ENCODE data around the gene SPN.
"Not testable (repeated sequence)": the region's sequence is repeated elsewhere in the genome, so short reads cannot be mapped to it uniquely, and the experiment has no call there.

SPN gene

GRCh38 chr16:29680180-29680598 is 17.1 kb downstream of the SPN start:
- DNase-seq = no peak

DNA sequence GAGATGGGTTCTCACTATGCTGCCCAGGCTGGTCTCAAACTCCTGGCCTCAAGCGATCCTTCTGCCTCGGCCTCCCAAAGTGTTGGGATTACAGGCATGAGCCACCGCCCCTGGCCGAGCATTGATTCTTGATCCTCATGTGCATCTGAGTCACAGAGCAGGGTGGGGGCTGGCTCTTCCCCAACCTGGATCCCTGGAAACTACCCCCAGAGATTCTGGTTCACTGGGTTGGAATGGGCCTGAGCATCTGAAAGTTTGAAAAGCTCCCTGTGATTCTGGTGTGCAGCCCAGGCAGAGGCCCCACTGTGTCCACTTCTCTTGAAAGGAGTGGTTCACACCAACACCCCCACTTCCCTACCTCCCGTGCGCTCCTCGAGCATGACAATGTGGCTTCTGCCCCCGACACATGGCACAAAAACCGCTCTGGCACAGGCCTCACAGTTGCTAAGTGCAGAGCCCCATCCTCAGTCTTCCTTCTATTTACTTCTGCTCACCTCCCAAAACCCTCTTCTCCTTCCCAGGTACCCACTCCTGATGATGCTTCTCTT is 20.6 kb downstream of the SPN start:
- DNase-seq = no peak

DNA sequence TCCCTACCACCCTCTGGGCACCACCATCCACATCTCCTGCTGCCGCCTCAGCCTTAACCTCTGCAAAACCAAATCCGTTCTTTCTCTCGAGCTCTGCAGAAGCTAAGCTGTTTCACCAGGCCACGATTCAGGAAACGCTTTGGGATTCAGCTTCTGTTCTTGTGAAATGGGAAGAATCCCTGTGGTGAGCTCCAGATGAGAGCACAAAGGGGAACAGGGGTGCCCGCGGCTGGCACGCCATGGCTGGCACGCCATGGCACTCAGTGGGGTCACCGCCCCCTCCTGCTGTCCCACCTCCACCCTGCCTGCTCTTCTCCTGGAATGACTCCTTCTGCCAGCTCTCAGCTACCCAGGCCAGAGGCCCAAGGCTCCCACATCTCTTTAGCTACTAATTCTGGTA is 21.6 kb downstream of the SPN start:
- no peak for DNase-seq

DNA sequence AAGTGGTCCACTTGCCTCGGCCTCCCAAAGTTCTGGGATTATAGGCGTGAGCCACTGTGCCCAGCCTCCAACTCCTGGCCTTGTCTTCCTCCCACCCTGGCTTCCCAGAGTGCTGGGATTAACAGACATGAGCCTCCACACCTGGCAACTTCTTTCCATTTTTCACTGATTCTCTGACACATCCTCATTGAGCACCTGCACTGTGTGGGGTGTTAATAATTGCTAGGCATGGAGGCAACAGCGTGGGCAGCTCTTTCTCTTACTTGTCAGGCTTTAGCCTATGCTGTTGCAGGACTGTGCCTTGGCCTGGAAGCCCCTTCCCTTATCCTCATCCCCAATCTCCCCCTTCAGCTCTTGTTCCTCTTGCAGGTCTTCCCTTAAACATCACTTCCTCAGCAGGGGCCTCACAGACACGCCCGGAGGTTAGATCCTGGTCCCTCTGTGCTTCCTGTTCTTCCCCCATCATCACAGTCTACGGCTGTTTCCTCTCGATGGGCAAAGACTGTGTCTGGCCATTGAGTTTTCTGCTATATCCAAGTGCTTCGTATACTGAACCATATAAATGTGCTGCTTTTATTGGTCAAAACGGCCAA is 23.8 kb downstream of the SPN start:
- no peak for DNase-seq

- DNase-seq = no peak
Measured at GRCh38 chr16:29687755-29688154, 24.7 kb downstream of the SPN start.

- DNase-seq = no peak
Measured at GRCh38 chr16:29688172-29688571, 25.1 kb downstream of the SPN start.

DNA sequence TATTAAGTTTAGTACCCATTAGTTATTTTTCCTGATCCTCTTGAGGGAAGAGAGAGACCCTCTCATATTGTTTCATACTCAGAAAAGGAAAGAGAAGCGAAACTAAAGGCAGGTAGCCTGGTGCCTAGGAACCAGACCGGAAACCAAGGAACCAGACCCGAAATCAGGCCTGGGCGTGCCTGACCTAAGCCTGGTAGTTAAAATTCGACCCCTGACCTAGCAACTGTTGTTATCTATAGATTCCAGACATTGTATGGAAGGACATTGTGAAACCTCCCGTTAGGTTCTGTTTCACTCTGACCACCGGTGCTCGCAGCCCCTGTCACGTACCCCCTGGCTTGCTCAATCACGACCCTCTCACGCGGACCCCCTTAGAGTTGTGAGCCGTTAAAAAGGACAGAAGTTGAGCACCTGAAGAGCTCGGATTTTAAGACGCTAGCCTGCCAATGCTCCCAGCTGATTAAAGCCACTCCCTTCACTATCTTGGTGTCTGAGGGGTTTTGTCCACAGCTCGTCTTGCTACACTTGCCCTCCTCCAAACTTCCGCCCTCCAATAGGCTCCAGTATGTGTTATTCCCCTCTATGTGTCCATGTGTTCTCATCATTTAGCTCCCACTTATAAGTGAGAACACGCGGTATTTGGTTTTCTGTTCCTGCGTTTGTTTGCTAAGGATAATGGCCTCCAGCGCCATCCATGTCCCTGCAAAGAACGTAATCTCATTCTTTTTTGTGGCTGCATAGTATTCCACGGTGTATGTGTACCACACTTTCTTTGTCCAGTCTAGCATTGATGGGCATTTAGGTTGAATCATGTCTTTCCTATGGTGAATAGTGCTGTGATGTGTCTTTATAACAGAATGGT is 26.7 kb downstream of the SPN start:
- not testable (repeated sequence) for DNase-seq

DNA sequence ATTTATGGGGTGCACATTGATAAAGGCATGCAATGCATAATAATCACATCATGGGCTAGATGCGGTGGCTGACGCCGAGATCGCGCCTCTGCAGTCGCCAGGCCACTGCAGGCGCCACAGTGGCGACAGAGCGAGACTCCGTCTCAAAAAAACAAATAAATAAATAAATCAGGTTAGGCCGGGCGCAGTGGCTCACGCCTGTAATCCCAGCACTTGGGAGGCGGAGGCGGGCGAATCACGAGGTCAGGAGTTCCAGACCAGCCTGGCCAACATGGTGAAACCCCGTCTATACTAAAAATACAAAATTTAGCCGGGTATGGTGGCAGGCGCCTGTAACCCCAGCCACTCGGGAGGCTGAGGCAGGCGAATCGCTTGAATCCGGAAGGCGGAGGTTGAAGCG is 29.6 kb downstream of the SPN start:
- DNase-seq = not testable (repeated sequence)

DNA sequence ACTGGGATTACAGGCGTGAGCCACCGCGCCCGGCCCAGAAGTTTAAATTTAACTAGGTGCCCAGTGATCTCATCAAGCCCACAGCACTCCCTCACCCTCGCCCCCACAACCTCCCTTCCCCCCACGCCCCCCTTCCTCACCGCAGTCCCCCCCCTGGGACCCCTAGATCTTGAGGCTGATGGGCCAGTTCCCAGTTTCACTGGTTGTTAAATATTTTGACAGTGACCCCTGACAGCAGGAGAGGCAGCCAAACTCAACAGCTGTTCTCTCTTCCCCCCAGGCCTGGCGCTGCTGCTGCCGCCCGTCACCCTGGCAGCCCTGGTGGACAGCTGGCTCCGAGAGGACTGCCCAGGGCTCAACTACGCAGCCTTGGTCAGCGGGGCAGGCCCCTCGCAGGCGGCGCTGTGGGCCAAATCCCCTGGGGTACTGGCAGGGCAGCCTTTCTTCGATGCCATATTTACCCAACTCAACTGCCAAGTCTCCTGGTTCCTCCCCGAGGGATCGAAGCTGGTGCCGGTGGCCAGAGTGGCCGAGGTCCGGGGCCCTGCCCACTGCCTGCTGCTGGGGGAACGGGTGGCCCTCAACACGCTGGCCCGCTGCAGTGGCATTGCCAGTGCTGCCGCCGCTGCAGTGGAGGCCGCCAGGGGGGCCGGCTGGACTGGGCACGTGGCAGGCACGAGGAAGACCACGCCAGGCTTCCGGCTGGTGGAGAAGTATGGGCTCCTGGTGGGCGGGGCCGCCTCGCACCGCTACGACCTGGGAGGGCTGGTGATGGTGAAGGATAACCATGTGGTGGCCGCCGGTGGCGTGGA is 31.5 kb downstream of the SPN start:
- no peak for DNase-seq

- not testable (repeated sequence) for DNase-seq
Measured at GRCh38 chr16:29695675-29696074, 32.6 kb downstream of the SPN start.

DNA sequence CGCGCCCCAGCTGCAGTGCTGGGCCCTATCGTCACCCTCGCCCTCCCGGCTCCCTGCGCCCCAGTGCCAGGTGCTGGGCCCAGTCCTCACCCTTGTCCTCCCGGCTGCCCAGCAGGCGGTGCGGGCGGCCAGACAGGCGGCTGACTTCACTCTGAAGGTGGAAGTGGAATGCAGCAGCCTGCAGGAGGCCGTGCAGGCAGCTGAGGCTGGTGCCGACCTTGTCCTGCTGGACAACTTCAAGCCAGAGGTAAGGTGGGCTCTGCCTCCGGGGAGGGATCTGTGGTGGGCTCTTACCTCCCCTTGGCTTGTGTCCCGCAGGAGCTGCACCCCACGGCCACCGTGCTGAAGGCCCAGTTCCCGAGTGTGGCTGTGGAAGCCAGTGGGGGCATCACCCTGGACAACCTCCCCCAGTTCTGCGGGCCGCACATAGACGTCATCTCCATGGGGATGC is 33.9 kb downstream of the SPN start:
- no peak for DNase-seq

GRCh38 chr16:29697391-29697790 is 34.3 kb downstream of the SPN start:
- DNase-seq = no peak

GRCh38 chr16:29698042-29698441 is 35.0 kb downstream of the SPN start:
- DNase-seq = no peak

DNA sequence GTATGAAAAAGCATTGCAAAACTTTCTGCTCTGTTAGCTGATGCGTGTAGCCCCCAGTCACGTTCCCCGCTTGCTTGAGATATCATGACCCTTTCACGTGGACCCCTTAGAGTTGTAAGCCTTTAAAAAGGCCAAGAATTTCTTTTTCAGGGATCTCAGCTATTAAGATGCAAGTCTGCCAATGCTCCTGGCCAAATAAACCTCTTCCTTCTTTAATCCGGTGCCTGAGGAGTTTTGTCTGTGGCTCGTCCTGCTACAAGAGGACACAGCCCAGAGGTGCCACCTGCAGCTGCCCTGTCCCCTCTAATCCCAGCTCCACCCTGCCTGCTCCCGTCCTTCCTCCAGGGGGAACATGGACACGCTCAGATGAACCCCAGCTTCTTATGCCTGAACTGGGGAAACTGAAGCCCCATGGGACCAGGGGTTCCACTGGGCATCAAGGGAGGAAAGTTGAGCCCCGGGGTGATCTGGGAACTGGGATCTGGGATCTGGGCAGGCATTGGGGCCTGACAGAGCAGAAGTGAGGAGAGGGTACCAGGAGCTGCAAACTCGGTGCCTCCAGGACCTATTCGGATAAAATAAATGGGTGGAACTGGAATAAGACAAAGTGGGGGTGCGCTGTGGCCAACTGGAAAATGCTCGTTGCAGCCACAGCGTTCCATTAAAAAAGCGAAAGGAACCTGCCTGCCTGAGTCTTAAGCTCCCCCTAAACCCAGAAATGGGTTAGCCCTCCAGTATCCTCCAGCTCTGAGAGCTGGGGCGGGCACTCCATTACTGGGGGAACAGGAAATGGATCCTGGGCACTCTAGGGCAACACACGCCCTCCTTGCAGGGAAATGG is 35.7 kb downstream of the SPN start:
- DNase-seq = no peak

- no peak for DNase-seq
Measured at GRCh38 chr16:29699324-29700219, 36.5 kb downstream of the SPN start.

GRCh38 chr16:29700253-29700987 is 37.4 kb downstream of the SPN start:
- DNase-seq = peak; percentile 40

- DNase-seq = no peak
Measured at GRCh38 chr16:29701214-29701555, 38.1 kb downstream of the SPN start.

- DNase-seq = no peak
Measured at GRCh38 chr16:29702269-29702668, 39.2 kb downstream of the SPN start.

GRCh38 chr16:29705030-29705429 is 42.0 kb downstream of the SPN start:
- DNase-seq = no peak

- not testable (repeated sequence) for DNase-seq
Measured at GRCh38 chr16:29707160-29707559, 44.1 kb downstream of the SPN start.

All from DMS79 (cell line).